ENCODE results near the gene SREK1. TPM values are rescaled to one million over a fixed set of nuclear protein-coding genes. Genes with fewer than 3 reads are reported as not detected.
"Not testable (repeated sequence)": the region's sequence is repeated elsewhere in the genome, so short reads cannot be mapped to it uniquely, and the experiment has no call there.

SREK1 gene
- total RNA-seq, 1 donor from 2014 or later: 68.2 TPM

- H3K9me3 Mint-ChIP-seq (ENCODE audit: unreplicated experiment): no peaks in the 10 kb centered on the region
- H3K27ac Mint-ChIP-seq (ENCODE audit: unreplicated experiment): no peak overlapping the region
- no peak overlapping the region for H3K4me3 Mint-ChIP-seq (ENCODE audit: unreplicated experiment)
- TF ChIP-seq, protein P1, sequence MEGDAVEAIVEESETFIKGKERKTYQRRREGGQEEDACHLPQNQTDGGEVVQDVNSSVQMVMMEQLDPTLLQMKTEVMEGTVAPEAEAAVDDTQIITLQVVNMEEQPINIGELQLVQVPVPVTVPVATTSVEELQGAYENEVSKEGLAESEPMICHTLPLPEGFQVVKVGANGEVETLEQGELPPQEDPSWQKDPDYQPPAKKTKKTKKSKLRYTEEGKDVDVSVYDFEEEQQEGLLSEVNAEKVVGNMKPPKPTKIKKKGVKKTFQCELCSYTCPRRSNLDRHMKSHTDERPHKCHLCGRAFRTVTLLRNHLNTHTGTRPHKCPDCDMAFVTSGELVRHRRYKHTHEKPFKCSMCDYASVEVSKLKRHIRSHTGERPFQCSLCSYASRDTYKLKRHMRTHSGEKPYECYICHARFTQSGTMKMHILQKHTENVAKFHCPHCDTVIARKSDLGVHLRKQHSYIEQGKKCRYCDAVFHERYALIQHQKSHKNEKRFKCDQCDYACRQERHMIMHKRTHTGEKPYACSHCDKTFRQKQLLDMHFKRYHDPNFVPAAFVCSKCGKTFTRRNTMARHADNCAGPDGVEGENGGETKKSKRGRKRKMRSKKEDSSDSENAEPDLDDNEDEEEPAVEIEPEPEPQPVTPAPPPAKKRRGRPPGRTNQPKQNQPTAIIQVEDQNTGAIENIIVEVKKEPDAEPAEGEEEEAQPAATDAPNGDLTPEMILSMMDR (IDR thresholded peaks at IDR 0.05; ENCODE audit: unreplicated experiment): no peak
- no peaks in the 10 kb centered on the region for H3K27me3 Mint-ChIP-seq (ENCODE audit: unreplicated experiment)
- H3K36me3 Mint-ChIP-seq (ENCODE audit: low read depth, unreplicated experiment): no peaks in the 10 kb centered on the region
- H3K4me1 Mint-ChIP-seq (ENCODE audit: unreplicated experiment): no peaks in the 10 kb centered on the region
- DNase-seq (ENCODE audit: low spot score): no peak
Observed at GRCh38 chr5:66129144-66129543, 15.0 kb upstream of the SREK1 start.

DNA sequence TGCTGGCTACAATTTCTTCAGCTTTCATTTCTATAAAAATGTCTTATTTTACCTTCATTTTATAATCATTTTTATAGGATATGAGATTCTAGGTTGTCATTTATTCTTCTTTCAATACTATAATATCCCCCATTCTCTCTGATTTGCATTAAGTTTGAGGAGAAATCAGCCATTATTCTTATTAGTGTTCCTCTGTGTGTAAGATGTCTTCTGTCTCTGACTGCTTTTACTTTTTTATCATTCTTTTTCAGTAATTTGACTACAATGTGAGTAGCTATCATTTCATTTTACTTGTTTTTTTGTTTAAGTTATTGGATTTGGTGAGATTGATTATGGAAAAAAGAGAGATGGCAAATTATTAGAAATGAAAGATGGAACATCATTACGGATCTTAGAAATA is 13.6 kb upstream of the SREK1 start:
- Mint-ChIP-seq H3K27ac (ENCODE audit: unreplicated experiment) (no peak overlapping the region), H3K27me3 (ENCODE audit: unreplicated experiment) (no peaks in the 10 kb centered on the region), H3K36me3 (ENCODE audit: low read depth, unreplicated experiment) (no peaks in the 10 kb centered on the region), H3K9me3 (ENCODE audit: unreplicated experiment) (no peaks in the 10 kb centered on the region), H3K4me1 (ENCODE audit: unreplicated experiment) (peaks cover 2% of the 10 kb centered on the region), H3K4me3 (ENCODE audit: unreplicated experiment) (no peak overlapping the region)
- TF ChIP-seq, protein P1 (IDR thresholded peaks at IDR 0.05; ENCODE audit: unreplicated experiment): no peak
- no peak for DNase-seq (ENCODE audit: low spot score)

DNA sequence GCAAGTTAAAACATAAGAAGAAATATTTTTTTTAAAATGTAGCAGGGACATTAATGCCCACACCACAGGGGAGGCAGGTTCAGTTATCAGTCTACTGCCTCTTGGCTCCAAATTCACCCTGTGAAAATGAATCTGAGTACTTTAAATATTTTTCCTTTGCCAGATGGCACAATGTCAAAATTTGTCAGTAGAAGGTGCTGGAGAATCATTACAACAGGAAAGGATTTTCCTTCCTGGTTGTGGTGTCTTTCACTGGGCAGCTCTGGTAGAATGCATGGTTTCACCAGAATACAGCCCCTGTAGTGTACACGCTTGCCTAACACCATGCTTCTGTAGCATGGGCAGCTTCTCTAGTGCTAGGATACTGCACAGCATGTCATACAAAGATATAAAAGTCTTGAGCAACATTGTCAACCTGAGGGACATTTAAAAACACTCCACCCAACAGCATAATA is 9.7 kb upstream of the SREK1 start:
- TF ChIP-seq, protein P1 (IDR thresholded peaks at IDR 0.05; ENCODE audit: unreplicated experiment): no peak
- H3K4me3 Mint-ChIP-seq (ENCODE audit: unreplicated experiment): no peak overlapping the region
- H3K9me3 Mint-ChIP-seq (ENCODE audit: unreplicated experiment): no peaks in the 10 kb centered on the region
- H3K27ac Mint-ChIP-seq (ENCODE audit: unreplicated experiment): no peak overlapping the region
- H3K4me1 Mint-ChIP-seq (ENCODE audit: unreplicated experiment): peaks cover 2% of the 10 kb centered on the region
- no peak for DNase-seq (ENCODE audit: low spot score)
- H3K27me3 Mint-ChIP-seq (ENCODE audit: unreplicated experiment): no peaks in the 10 kb centered on the region
- H3K36me3 Mint-ChIP-seq (ENCODE audit: low read depth, unreplicated experiment): no peaks in the 10 kb centered on the region

DNA sequence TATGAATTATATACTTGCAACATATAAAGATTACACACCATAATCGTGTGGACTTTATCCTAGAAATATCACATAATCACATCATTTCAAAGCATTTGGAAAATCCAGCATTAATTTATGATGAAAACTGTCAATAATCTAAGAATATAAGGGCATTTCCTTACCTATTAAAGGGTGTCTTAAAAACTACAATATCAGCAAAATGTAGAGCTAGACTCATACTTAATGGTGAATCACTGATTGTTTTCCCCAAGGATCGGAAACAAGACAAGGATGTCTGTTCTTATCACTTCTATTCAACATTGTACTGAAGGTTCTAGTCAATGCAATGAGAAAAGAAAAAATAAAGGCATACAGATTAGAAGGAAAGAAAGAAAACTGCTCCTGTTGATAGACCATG is 8.0 kb upstream of the SREK1 start:
- TF ChIP-seq, protein P1 (IDR thresholded peaks at IDR 0.05; ENCODE audit: unreplicated experiment): no peak

GRCh38 chr5:66136944-66137343 is 7.2 kb upstream of the SREK1 start:
- H3K4me1 Mint-ChIP-seq (ENCODE audit: unreplicated experiment); H3K36me3 Mint-ChIP-seq (ENCODE audit: low read depth, unreplicated experiment); H3K4me3 Mint-ChIP-seq (ENCODE audit: unreplicated experiment); DNase-seq (ENCODE audit: low spot score); H3K27me3 Mint-ChIP-seq (ENCODE audit: unreplicated experiment); H3K27ac Mint-ChIP-seq (ENCODE audit: unreplicated experiment); H3K9me3 Mint-ChIP-seq (ENCODE audit: unreplicated experiment): not testable (repeated sequence)

More for the DNA sequence above, 8.0 kb upstream of the SREK1 start:
- no peaks in the 10 kb centered on the region for H3K27me3 Mint-ChIP-seq (ENCODE audit: unreplicated experiment)
- H3K36me3 Mint-ChIP-seq (ENCODE audit: low read depth, unreplicated experiment): no peaks in the 10 kb centered on the region
- no peaks in the 10 kb centered on the region for H3K9me3 Mint-ChIP-seq (ENCODE audit: unreplicated experiment)
- H3K27ac Mint-ChIP-seq (ENCODE audit: unreplicated experiment): no peak overlapping the region
- DNase-seq (ENCODE audit: low spot score): no peak
- peaks cover 2% of the 10 kb centered on the region for H3K4me1 Mint-ChIP-seq (ENCODE audit: unreplicated experiment)
- no peak overlapping the region for H3K4me3 Mint-ChIP-seq (ENCODE audit: unreplicated experiment)
